WERI-Rb-1 (cell line): ENCODE results near the gene CYRIA.

Source experiments
- DNase-seq: peaks from one replicate; pipeline ENCODE4 v3.0.0-alpha.2; 2020
- H3K27ac ChIP-seq: fragments of 250-450 bp; sonication (Bioruptor Pico); 2 replicates; pipeline ENCODE4 v1.5.1; 2020; ENCODE audit warnings: mild to moderate bottlenecking, moderate library complexity
- H3K27me3 ChIP-seq: fragments of 250-450 bp; sonication (Bioruptor Pico); 2 replicates; pipeline ENCODE4 v1.5.1; 2021; ENCODE audit warnings: mild to moderate bottlenecking, low read depth, moderate library complexity; ENCODE audit not compliant: insufficient read depth, severe bottlenecking
- H3K36me3 ChIP-seq: fragments of 250-450 bp; sonication (Bioruptor Pico); 2 replicates; pipeline ENCODE4 v1.5.1; 2020; ENCODE audit warnings: mild to moderate bottlenecking, moderate library complexity
- H3K4me3 ChIP-seq: 2 replicates; pipeline ENCODE4 v1.5.1; 2011; ENCODE audit warnings: low read depth, mild to moderate bottlenecking, control low read depth, low read length
- H3K9me3 ChIP-seq: fragments of 250-450 bp; sonication (Bioruptor Pico); 2 replicates; pipeline ENCODE4 v1.5.1; 2021; ENCODE audit warnings: mild to moderate bottlenecking, moderate library complexity; ENCODE audit not compliant: severe bottlenecking
- CTCF ChIP-seq: IDR thresholded peaks from 2 replicates; pipeline ENCODE4 v1.5.1; 2011; ENCODE audit warnings: low read depth, mild to moderate bottlenecking, control low read depth, inconsistent platforms, low read length

Gene CYRIA

GRCh38 chr2:16680304-16680703 lies 14.7 kb upstream of the CYRIA start:
- Histone ChIP-seq H3K9me3 (peaks cover 5% of the 10 kb centered on the region), H3K27ac (no peak overlapping the region), H3K4me3 (no peak overlapping the region), H3K36me3 (no peaks in the 10 kb centered on the region), H3K27me3 (no peaks in the 10 kb centered on the region)
- no peak for DNase-seq
- TF ChIP-seq CTCF, result no peak

GRCh38 chr2:16678964-16679363 lies 13.3 kb upstream of the CYRIA start:
- no peaks in the 10 kb centered on the region for H3K36me3 ChIP-seq
- no peak overlapping the region for H3K27ac ChIP-seq
- no peak for DNase-seq
- no peak overlapping the region for H3K4me3 ChIP-seq
- peaks cover 5% of the 10 kb centered on the region for H3K9me3 ChIP-seq
- no peaks in the 10 kb centered on the region for H3K27me3 ChIP-seq
- TF ChIP-seq CTCF, result no peak

- no peaks in the 10 kb centered on the region for H3K27me3 ChIP-seq
- TF ChIP-seq CTCF, result no peak
- no peak overlapping the region for H3K4me3 ChIP-seq
These were observed 12.2 kb upstream of the CYRIA start for GRCh38 chr2:16677875-16678274.

GRCh38 chr2:16675781-16676180 lies 10.1 kb upstream of the CYRIA start:
- DNase-seq, result no peak

More at GRCh38 chr2:16677875-16678274, 12.2 kb upstream of the CYRIA start:
- H3K27ac ChIP-seq, result no peak overlapping the region
- DNase-seq, result no peak
- no peaks in the 10 kb centered on the region for H3K36me3 ChIP-seq
- H3K9me3 ChIP-seq, result peaks cover 5% of the 10 kb centered on the region

GRCh38 chr2:16674154-16674553 lies 8.5 kb upstream of the CYRIA start:
- Histone ChIP-seq H3K4me3 (no peak overlapping the region), H3K27me3 (no peaks in the 10 kb centered on the region), H3K36me3 (no peaks in the 10 kb centered on the region), H3K27ac (no peak overlapping the region), H3K9me3 (peaks cover 5% of the 10 kb centered on the region)
- no peak for TF ChIP-seq CTCF
- no peak for DNase-seq

More at GRCh38 chr2:16675781-16676180, 10.1 kb upstream of the CYRIA start:
- no peak for TF ChIP-seq CTCF
- Histone ChIP-seq H3K27me3 (no peaks in the 10 kb centered on the region), H3K36me3 (no peaks in the 10 kb centered on the region), H3K27ac (no peak overlapping the region), H3K4me3 (no peak overlapping the region), H3K9me3 (peaks cover 5% of the 10 kb centered on the region)

- no peaks in the 10 kb centered on the region for H3K27me3 ChIP-seq
These were observed 6.1 kb upstream of the CYRIA start for GRCh38 chr2:16671760-16672159.

More at GRCh38 chr2:16671760-16672159, 6.1 kb upstream of the CYRIA start:
- H3K36me3 ChIP-seq, result no peaks in the 10 kb centered on the region
- no peak for DNase-seq
- no peak overlapping the region for H3K4me3 ChIP-seq
- no peak overlapping the region for H3K27ac ChIP-seq
- no peaks in the 10 kb centered on the region for H3K9me3 ChIP-seq
- TF ChIP-seq CTCF, result no peak
